MG63 (cell line): ENCODE results near the gene NDFIP1. TPM values are rescaled to one million over a fixed set of nuclear protein-coding genes. Genes with fewer than 3 reads are reported as not detected.

Experiments used
- DNase-seq: peaks from one replicate; pipeline ENCODE4 v3.0.0-alpha.2; 2020
- H3K27me3 ChIP-seq: fragments of 250-450 bp; sonication (Bioruptor Pico); 2 replicates; pipeline ENCODE4 v1.5.1; 2020; ENCODE audit warnings: mild to moderate bottlenecking, moderate library complexity
- H3K36me3 ChIP-seq: fragments of 250-450 bp; sonication (Bioruptor Pico); 2 replicates; pipeline ENCODE4 v1.5.1; 2020; ENCODE audit warnings: mild to moderate bottlenecking, moderate library complexity
- H3K4me3 ChIP-seq: fragments of 250-450 bp; sonication (Bioruptor Pico); 2 replicates; pipeline ENCODE4 v1.5.1; 2020; ENCODE audit warnings: mild to moderate bottlenecking, moderate library complexity
- H3K9me3 ChIP-seq: fragments of 250-450 bp; sonication (Bioruptor Pico); 2 replicates; pipeline ENCODE4 v1.5.1; 2020; ENCODE audit warnings: mild to moderate bottlenecking, moderate library complexity
- total RNA-seq: library from RNA; depleted of rRNA; stranded (reverse); fragments of >200 nt; shearing (Covaris generic); gene quantifications from 2 replicates; pipeline ENCODE4 v1.2.3, GENCODE V29; 2014; ENCODE audit warnings: low replicate concordance

Gene NDFIP1
- total RNA-seq, 1 experiment from 2014 or later: 113 TPM

GRCh38 chr5:142164315-142164714 lies 55.7 kb downstream of the NDFIP1 start:
- DNase-seq: no peak
- Histone ChIP-seq H3K36me3 (peaks cover 3% of the 10 kb centered on the region; the same call in 1 of the 2 replicates), H3K27me3 (no peaks in the 10 kb centered on the region), H3K4me3 (no peak overlapping the region), H3K9me3 (no peaks in the 10 kb centered on the region)

DNA sequence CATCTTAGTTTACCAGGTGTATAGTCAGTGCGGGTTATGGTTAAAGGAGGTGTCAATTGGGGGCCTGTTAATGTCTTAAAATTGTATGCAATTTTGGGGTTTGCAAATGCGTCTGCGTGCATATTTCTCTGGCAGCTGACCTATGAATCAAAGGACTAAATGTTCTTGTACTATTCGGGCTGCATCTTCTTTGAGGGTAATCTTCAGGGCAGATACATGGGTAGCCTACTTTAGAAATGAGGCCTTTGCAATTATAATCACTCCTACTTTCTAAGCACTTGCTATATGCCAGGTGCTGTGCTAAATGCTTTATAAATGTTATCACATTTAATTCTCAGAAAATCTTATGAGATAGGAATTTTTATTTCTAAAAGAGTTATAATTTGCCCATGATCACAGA lies 58.2 kb downstream of the NDFIP1 start:
- no peak for DNase-seq
- Histone ChIP-seq H3K27me3 (no peaks in the 10 kb centered on the region), H3K9me3 (no peaks in the 10 kb centered on the region), H3K4me3 (no peak overlapping the region), H3K36me3 (no peaks in the 10 kb centered on the region)

DNA sequence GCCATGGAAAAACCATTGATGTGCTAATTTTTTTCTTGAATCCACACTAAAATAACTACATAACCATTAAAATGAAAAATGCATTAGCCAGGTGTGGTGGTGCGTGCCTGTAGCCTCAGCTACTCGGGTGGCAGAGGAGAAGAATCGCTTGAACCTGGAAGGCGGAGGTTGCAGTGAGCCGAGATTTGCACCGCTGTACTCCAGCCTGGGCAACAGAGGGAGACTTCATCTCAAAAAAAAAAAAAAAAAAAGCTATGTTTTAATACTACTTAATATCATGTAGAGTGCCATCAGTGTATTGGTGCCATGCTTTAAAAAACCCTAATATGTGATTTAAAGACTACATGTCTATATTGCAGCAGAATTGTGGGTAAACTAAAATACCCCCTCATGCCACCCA lies 58.9 kb downstream of the NDFIP1 start:
- H3K36me3 ChIP-seq: no peaks in the 10 kb centered on the region
- H3K4me3 ChIP-seq: no peak overlapping the region
- H3K27me3 ChIP-seq: no peaks in the 10 kb centered on the region
- no peak for DNase-seq
- no peaks in the 10 kb centered on the region for H3K9me3 ChIP-seq

DNA sequence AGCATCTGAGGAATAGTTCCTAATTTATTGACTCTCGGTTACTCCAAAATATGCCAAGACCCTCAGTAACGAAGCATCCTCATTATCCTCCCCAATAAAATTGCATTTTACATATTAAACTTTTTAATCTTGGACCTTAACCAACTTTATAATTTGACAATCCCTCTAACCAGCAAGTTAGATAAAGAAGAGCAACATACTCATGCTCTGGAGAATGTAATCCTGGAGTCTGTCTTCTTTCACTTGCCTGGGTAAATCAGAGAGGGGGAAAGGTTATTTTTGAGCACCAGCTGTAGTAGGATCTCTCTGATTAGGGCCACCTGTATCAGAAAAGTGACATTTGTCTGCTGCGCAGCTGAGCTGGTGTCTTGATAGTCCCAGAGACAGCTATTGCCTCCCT lies 59.8 kb downstream of the NDFIP1 start:
- DNase-seq: no peak
- H3K27me3 ChIP-seq: no peaks in the 10 kb centered on the region
- no peaks in the 10 kb centered on the region for H3K36me3 ChIP-seq

DNA sequence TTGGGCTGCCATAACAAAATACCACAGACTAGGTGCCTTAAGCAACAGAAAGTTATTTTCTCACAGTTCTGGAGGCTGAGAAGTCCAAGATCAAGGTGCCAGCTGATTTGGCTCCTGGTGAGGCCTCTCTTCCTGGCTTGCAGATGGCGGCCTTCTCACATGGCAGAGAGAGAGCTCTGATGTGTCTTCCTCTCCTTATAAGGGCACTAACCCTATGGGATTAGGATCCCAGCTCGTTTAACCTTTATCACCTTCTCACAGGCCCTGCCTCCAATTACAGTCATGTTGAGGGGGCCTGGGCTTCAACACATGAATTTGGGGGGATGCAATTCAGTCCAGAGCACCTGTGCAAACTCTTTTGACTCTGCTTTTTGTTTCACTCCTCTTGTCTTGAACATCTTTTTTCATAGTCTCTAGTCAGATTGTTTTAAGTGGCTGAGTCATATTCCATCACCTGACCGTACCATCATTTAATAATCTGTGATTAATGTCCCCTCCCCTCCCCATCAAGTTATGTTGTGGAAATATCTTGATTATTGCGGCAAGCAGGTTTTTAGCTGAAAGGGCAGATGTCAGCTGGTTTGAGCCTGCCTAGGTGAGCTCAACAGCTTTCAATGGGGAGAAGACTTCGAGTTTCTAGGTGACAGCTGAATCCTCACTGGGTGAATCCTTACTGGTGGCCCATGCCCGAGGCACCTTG lies 61.8 kb downstream of the NDFIP1 start:
- H3K36me3 ChIP-seq: no peaks in the 10 kb centered on the region
- DNase-seq: no peak
- no peaks in the 10 kb centered on the region for H3K27me3 ChIP-seq
- no peak overlapping the region for H3K4me3 ChIP-seq
- no peaks in the 10 kb centered on the region for H3K9me3 ChIP-seq

More for the DNA sequence above, 59.8 kb downstream of the NDFIP1 start:
- no peaks in the 10 kb centered on the region for H3K9me3 ChIP-seq
- no peak overlapping the region for H3K4me3 ChIP-seq

GRCh38 chr5:142171270-142171669 lies 62.7 kb downstream of the NDFIP1 start:
- no peak overlapping the region for H3K4me3 ChIP-seq
- no peak for DNase-seq
- H3K36me3 ChIP-seq: no peaks in the 10 kb centered on the region
- H3K9me3 ChIP-seq: no peaks in the 10 kb centered on the region
- H3K27me3 ChIP-seq: no peaks in the 10 kb centered on the region

DNA sequence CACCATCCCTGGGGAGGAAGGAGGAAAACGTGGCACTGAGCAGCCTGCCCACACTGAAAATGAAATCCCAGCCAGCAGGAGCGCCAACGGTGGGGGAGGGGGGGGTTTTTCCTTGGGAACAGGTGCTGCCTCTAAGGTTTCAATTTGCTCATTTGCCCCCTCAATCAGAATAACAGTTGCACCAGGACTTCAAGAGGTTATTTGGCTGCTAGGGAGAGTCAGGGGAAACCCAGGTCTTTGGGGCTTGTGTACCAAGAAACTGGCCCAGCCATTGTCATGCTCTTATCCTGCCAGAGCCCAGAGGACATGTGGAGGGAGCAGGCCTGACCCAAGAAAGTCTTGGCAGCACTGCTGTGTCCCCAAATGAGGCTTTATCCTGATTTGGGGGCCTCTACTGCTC lies 66.5 kb downstream of the NDFIP1 start:
- DNase-seq: no peak
- no peaks in the 10 kb centered on the region for H3K36me3 ChIP-seq
- H3K4me3 ChIP-seq: no peak overlapping the region
- no peaks in the 10 kb centered on the region for H3K27me3 ChIP-seq
- H3K9me3 ChIP-seq: no peaks in the 10 kb centered on the region

DNA sequence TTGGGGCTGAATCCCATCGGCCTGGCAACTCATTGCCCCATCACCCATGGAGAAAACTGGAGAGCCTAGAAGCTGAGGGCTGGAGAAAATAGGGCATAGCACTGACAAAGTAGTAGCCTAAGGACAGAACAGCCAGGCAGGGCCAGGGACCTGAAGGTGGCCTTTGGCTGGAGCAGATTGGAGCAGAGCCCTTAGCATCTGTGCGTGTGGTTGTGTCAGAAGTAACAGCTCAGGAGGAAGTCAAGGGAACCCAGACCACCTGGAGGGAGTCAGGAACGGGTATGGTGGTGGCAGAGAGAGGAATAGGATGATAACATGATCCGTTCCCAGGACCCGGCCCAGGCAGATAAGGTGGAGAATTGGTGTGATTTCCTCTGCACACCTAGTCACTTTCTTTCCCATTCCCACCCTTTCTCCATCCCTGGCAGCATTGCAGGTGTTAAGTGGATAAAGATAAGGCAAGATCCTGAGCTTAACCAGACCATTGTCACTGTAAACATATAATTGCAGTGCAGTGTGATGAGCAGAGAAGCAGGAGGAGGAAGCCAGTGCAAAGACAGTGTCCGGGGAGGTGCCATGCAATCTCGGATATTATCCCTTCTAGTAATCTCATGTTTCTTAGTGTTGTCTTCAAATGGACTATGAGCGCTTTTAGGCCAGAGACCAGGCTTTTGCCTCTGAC lies 67.0 kb downstream of the NDFIP1 start:
- Histone ChIP-seq H3K4me3 (no peak overlapping the region), H3K36me3 (no peaks in the 10 kb centered on the region), H3K27me3 (no peaks in the 10 kb centered on the region), H3K9me3 (no peaks in the 10 kb centered on the region)
- no peak for DNase-seq

DNA sequence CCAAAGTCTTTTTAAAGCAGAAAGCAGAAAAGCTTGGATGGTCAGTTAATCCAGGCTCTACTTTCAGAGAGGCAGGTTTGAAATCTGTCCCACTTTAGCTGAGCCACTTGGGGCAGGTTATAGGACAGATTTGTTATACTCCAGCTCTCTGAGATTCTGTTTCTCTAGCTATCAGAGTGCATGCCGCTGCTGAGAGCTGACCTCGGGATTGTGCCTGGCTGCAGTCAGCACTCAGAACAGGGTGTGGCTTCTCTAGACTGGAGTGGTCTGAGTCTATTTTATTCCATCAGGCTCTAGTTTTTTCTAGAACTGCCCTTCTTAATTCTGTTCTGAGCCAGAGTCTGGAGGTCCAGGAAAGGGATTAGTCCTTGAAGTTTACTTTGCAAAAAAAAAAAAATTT lies 67.7 kb downstream of the NDFIP1 start:
- Histone ChIP-seq H3K36me3 (no peaks in the 10 kb centered on the region), H3K9me3 (no peaks in the 10 kb centered on the region), H3K27me3 (no peaks in the 10 kb centered on the region), H3K4me3 (no peak overlapping the region)
- no peak for DNase-seq

GRCh38 chr5:142178651-142179050 lies 70.1 kb downstream of the NDFIP1 start:
- H3K4me3 ChIP-seq: no peak overlapping the region
- no peak for DNase-seq
- no peaks in the 10 kb centered on the region for H3K27me3 ChIP-seq

DNA sequence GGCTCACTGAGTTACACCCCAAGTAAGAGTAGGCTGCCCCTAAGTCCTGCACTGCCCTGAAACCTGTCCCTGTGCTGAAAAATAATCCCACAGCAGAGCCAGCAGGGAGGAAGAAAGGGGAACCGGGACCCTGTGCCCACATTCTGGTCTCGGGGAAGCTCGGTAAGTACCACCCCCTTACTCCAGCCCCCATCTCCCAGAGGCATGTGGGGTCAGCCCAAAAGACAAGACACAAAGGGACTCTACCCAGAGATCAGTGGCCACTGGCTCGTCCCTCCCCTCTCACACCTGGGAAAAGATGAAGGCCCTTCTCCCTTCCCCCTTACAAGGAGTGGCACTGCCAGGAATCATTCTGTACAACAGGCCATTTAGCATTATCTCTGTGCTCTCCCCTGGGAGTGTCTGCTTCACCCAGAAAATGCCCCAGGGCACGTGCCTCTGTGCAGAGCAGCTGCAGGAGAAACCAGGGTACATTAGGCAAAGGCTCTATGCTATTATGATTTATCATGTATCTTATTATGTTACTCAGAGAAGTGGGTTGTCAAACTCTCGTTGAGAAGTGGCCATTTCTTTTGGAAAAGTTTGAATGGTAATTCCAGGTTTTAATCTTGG lies 71.3 kb downstream of the NDFIP1 start:
- Histone ChIP-seq H3K9me3 (no peaks in the 10 kb centered on the region), H3K4me3 (no peak overlapping the region), H3K27me3 (no peaks in the 10 kb centered on the region), H3K36me3 (no peaks in the 10 kb centered on the region)
- no peak for DNase-seq

More at GRCh38 chr5:142178651-142179050, 70.1 kb downstream of the NDFIP1 start:
- Histone ChIP-seq H3K9me3 (no peaks in the 10 kb centered on the region), H3K36me3 (no peaks in the 10 kb centered on the region)

- Histone ChIP-seq H3K36me3 (no peaks in the 10 kb centered on the region), H3K9me3 (no peaks in the 10 kb centered on the region), H3K4me3 (no peak overlapping the region), H3K27me3 (no peaks in the 10 kb centered on the region)
- DNase-seq: no peak
Observed at GRCh38 chr5:142181096-142181495, 72.5 kb downstream of the NDFIP1 start.

- Histone ChIP-seq H3K36me3 (no peaks in the 10 kb centered on the region), H3K4me3 (no peak overlapping the region), H3K27me3 (no peaks in the 10 kb centered on the region), H3K9me3 (no peaks in the 10 kb centered on the region)
- no peak for DNase-seq
Observed at GRCh38 chr5:142181547-142182163, 73.1 kb downstream of the NDFIP1 start.

DNA sequence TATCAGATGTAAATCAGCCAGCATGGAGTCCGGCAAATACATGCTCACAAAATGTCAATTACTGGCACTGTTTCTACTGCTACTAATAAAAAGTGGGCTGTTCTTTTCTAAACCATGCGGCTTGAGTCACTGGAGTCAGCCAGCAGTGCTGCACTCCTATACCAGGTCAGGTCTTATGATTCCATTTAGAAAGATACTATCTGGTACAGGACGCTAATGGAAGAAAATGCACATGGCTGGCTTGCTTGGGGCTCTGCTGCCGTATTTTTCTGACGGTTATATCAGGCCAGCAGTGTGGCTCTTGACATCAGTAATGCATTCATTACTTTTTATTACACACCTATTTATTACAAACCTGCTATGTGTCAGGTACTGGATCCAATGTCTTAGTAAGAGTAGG lies 74.3 kb downstream of the NDFIP1 start:
- H3K9me3 ChIP-seq: no peaks in the 10 kb centered on the region
- no peaks in the 10 kb centered on the region for H3K27me3 ChIP-seq
- DNase-seq: no peak
- H3K4me3 ChIP-seq: no peak overlapping the region
- no peaks in the 10 kb centered on the region for H3K36me3 ChIP-seq

DNA sequence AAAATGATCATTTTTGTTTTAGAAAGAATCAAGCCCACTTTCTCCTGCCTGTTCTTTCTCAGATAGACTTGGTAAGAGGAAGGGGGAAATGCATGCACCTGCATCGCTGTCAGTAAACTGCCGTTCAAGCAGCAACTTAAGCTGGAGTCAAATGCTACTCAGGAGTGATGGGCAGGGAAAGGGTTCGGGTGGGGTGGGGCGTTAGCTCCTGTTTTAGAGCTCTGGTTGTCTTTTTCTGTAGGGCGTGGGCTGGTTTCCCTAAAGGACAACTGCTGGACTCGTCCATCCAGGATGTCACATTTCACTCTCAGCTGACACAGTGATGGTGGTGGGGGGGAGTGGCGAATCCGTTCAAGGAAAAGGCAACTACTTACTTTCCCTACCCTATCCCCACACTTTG lies 75.0 kb downstream of the NDFIP1 start:
- DNase-seq: no peak
- H3K36me3 ChIP-seq: no peaks in the 10 kb centered on the region
- no peaks in the 10 kb centered on the region for H3K9me3 ChIP-seq
- H3K27me3 ChIP-seq: no peaks in the 10 kb centered on the region
- no peak overlapping the region for H3K4me3 ChIP-seq

GRCh38 chr5:142184988-142185387 lies 76.4 kb downstream of the NDFIP1 start:
- Histone ChIP-seq H3K27me3 (no peaks in the 10 kb centered on the region), H3K4me3 (no peak overlapping the region)
- no peak for DNase-seq

GRCh38 chr5:142186514-142186856 lies 77.9 kb downstream of the NDFIP1 start:
- Histone ChIP-seq H3K9me3 (no peaks in the 10 kb centered on the region), H3K4me3 (no peak overlapping the region), H3K27me3 (no peaks in the 10 kb centered on the region), H3K36me3 (no peaks in the 10 kb centered on the region)
- DNase-seq: no peak

More at GRCh38 chr5:142184988-142185387, 76.4 kb downstream of the NDFIP1 start:
- no peaks in the 10 kb centered on the region for H3K9me3 ChIP-seq
- no peaks in the 10 kb centered on the region for H3K36me3 ChIP-seq
